AG04449 (cell line): ENCODE results near the gene KRTAP3-1.
"Not testable (repeated sequence)": the region's sequence is repeated elsewhere in the genome, so short reads cannot be mapped to it uniquely, and the experiment has no call there.

Source experiments
- CTCF ChIA-PET: fragments of 350-600 bp; formaldehyde crosslinking; extraction: SDS; loops from one replicate; lab custom pipeline; 2021; ENCODE audit warnings: antibody characterized with exemption; lab: Yijun Ruan, JAX
- POLR2A ChIA-PET: fragments of 400-600, 350-600 bp; formaldehyde crosslinking; extraction: SDS; loops from one replicate; lab custom pipeline; 2020; ENCODE audit warnings: antibody characterized with exemption, inconsistent platforms; lab: Yijun Ruan, JAX
- DNase-seq: peaks from one replicate; pipeline ENCODE4 v3.0.0-alpha.2; 2010; ENCODE audit warnings: low read depth, low spot score
- H3K4me3 ChIP-seq: 2 replicates; pipeline ENCODE4 v1.5.1; 2011; ENCODE audit warnings: low read depth, mild to moderate bottlenecking, control low read depth, low read length
- TF ChIP-seq, protein P1 (sequence below): IDR thresholded peaks from one replicate; pipeline ENCODE4 v1.5.1; 2011; ENCODE audit warnings: mild to moderate bottlenecking, moderate library complexity, low read length, control low read depth, inconsistent platforms; ENCODE audit not compliant: insufficient read depth; ENCODE audit errors: missing control alignments

KRTAP3-1 gene

GRCh38 chr17:41048441-41048840 lies 39.5 kb upstream of the KRTAP3-1 start:
- TF ChIP-seq, protein P1, sequence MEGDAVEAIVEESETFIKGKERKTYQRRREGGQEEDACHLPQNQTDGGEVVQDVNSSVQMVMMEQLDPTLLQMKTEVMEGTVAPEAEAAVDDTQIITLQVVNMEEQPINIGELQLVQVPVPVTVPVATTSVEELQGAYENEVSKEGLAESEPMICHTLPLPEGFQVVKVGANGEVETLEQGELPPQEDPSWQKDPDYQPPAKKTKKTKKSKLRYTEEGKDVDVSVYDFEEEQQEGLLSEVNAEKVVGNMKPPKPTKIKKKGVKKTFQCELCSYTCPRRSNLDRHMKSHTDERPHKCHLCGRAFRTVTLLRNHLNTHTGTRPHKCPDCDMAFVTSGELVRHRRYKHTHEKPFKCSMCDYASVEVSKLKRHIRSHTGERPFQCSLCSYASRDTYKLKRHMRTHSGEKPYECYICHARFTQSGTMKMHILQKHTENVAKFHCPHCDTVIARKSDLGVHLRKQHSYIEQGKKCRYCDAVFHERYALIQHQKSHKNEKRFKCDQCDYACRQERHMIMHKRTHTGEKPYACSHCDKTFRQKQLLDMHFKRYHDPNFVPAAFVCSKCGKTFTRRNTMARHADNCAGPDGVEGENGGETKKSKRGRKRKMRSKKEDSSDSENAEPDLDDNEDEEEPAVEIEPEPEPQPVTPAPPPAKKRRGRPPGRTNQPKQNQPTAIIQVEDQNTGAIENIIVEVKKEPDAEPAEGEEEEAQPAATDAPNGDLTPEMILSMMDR: no peak
- POLR2A ChIA-PET: interaction anchor here (0.6 to 2.1 kb wide), 9 partner anchors 9 to 332 kb away, joined by 3 to 31 read pairs (median 4); partner anchors contain the start of gene KRTAP2-3
- H3K4me3 ChIP-seq: no peak overlapping the region
- CTCF ChIA-PET: interaction anchor here (0.7 to 1.9 kb wide), 6 partner anchors 10 to 615 kb away, joined by 3 to 10 read pairs (median 3); no protein-coding TSS in a partner anchor
- no peak for DNase-seq

GRCh38 chr17:41046735-41047465 lies 38.0 kb upstream of the KRTAP3-1 start, which contains the start of gene KRTAP2-1:
Gene KRTAP2-1 (minus strand): TSS chr17:41047316. CDS start chr17:41047267, 49 bp downstream.
- DNase-seq, POLR2A ChIA-PET, H3K4me3 ChIP-seq: not testable (repeated sequence)
- CTCF ChIA-PET: interaction anchor here (1.0 to 1.6 kb wide), 4 partner anchors 12 to 281 kb away, joined by 3 to 10 read pairs (median 3); partner anchors contain the start of gene KRTAP2-3

- TF ChIP-seq, protein P1: no peak
- ChIA-PET POLR2A (no interaction called here), CTCF (interaction anchor here (1.0 kb wide), 1 partner anchor 506 kb away, joined by 3 read pairs; no protein-coding TSS in a partner anchor)
- no peak for DNase-seq
- H3K4me3 ChIP-seq: no peak overlapping the region
Measured at GRCh38 chr17:41042953-41043352, 34.0 kb upstream of the KRTAP3-1 start.

- H3K4me3 ChIP-seq, DNase-seq, POLR2A ChIA-PET: not testable (repeated sequence)
- CTCF ChIA-PET: interaction anchor here (1.3 kb wide), 1 partner anchor 281 kb away, joined by 3 read pairs; no protein-coding TSS in a partner anchor
Measured at GRCh38 chr17:41040783-41041571, 32.0 kb upstream of the KRTAP3-1 start, which contains the start of gene KRTAP1-1. Gene KRTAP1-1 (minus strand): TSS chr17:41041450. CDS start chr17:41041397, 53 bp downstream.

DNA sequence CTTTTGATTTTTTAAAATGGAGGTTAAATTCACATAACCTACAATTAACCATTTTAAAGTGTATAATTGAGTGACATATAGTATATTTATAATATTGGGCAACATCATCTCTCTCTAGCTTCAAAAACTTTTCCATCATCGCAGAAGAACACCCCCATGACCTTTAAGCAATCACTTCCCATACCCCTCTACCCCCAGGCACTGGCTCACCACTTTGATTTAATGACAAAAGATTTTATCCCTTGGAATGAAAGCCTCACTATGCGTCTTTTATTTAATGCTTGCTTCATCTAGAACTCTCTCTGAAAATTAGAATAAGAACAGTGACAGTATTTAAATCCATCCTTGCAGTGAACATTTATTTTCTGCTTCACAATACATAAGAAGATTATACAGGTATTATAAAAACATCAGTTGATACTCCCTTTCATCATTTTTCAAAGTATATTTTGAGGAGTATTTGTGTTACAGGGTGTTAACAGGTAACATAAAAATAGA lies 29.0 kb upstream of the KRTAP3-1 start:
- TF ChIP-seq, protein P1: no peak
- DNase-seq: no peak
- CTCF ChIA-PET: interaction anchor here (0.9 to 2.1 kb wide), 5 partner anchors 8 to 511 kb away, joined by 3 to 10 read pairs (median 3); partner anchors contain the start of gene KRTAP1-4
- POLR2A ChIA-PET: no interaction called here
- no peak overlapping the region for H3K4me3 ChIP-seq

GRCh38 chr17:41034346-41034935 lies 25.5 kb upstream of the KRTAP3-1 start, which contains the start of gene KRTAP1-3:
Gene KRTAP1-3 (minus strand): TSS chr17:41034874. CDS start chr17:41034821, 53 bp downstream.
- CTCF ChIA-PET, POLR2A ChIA-PET, DNase-seq, H3K4me3 ChIP-seq: not testable (repeated sequence)

DNA sequence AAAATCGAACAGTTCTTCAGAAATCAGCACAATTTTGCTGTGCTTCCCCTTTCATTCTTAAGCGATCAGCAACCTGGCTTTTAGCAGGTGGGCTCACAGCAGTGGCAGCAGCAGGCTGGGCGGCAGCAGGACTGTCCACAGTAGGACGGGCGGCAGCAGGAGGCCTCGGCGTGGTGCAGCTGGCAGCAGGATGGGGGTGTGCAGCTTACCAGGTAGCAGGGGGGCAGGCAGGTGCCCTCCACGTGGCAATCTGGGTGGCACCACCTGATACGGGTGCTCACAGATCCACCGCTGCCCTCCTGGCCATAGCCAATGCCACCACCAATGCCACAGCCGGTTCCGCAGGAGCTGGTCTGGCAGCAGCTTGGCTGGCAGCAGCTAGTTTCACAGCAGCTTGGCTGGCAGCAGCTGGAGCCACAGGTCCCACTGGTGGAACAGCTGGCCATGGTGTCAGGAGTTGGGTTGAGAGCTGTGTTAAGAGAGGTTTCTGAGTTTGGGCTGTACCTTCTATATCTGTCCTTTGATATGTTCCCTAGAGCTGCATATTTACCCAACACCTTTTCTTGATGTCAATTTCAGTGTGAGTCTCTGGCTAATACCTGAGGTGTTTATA lies 20.8 kb upstream of the KRTAP3-1 start, which contains the start of gene KRTAP1-4:
Gene KRTAP1-4, minus strand, starts transcription at position 563 of the 613 bp plus-strand sequence. Its CDS starts 117 bp downstream, at position 446.
- CTCF ChIA-PET: interaction anchor here (1.1 to 2.1 kb wide), 6 partner anchors 9 to 519 kb away, joined by 4 to 10 read pairs (median 4); no protein-coding TSS in a partner anchor
- TF ChIP-seq, protein P1: no peak

More for the DNA sequence above, 20.8 kb upstream of the KRTAP3-1 start, which contains the start of gene KRTAP1-4:
- POLR2A ChIA-PET: no interaction called here
- DNase-seq: no peak
- H3K4me3 ChIP-seq: no peak within 1 kb of the TSS
